MG63 (cell line): ENCODE results near the gene BHLHE23. TPM values are rescaled to one million over a fixed set of nuclear protein-coding genes. Genes with fewer than 3 reads are reported as not detected.

Experiments
- DNase-seq: peaks from one replicate; pipeline ENCODE4 v3.0.0-alpha.2; 2020
- H3K27me3 ChIP-seq: fragments of 250-450 bp; sonication (Bioruptor Pico); 2 replicates; pipeline ENCODE4 v1.5.1; 2020; ENCODE audit warnings: mild to moderate bottlenecking, moderate library complexity
- H3K36me3 ChIP-seq: fragments of 250-450 bp; sonication (Bioruptor Pico); 2 replicates; pipeline ENCODE4 v1.5.1; 2020; ENCODE audit warnings: mild to moderate bottlenecking, moderate library complexity
- H3K4me3 ChIP-seq: fragments of 250-450 bp; sonication (Bioruptor Pico); 2 replicates; pipeline ENCODE4 v1.5.1; 2020; ENCODE audit warnings: mild to moderate bottlenecking, moderate library complexity
- H3K9me3 ChIP-seq: fragments of 250-450 bp; sonication (Bioruptor Pico); 2 replicates; pipeline ENCODE4 v1.5.1; 2020; ENCODE audit warnings: mild to moderate bottlenecking, moderate library complexity
- total RNA-seq: library from RNA; depleted of rRNA; stranded (reverse); fragments of >200 nt; shearing (Covaris generic); gene quantifications from 2 replicates; pipeline ENCODE4 v1.2.3, GENCODE V29; 2014; ENCODE audit warnings: low replicate concordance

Gene BHLHE23
- total RNA-seq, 1 experiment from 2014 or later, result not detected

DNA sequence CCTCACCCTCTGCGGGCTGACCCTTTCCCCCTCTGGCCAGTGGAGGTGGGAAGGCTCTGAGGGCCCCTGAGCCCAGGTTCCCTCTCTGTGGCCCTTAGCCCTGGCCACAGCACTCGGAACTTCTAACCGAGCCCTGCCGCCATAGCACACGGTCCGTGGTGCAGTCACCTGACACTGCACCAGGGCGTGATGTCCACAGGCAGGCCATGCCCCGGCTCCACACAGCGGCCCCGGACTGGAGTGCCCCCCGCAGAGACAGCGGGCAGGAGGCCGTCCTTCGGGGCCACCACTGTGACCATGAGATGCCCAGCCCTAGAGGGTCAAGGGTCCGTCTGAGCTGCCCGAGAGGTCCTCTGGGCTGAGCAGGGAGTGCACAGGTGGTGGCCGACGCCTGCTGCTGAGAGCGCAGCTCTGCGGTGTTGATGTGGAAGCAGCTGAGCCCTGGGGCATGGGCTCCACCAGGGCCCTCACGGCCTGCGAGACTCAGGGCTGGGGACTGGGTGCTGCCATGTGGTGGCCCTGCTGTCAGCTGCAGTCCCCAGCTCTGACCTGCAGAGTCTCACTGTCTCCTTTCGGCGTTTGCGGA, 11.2 kb upstream of the BHLHE23 start:
- H3K9me3 ChIP-seq, result peaks cover 9% of the 10 kb centered on the region
- H3K4me3 ChIP-seq, result no peak overlapping the region
- DNase-seq, result no peak
- peaks cover 24% of the 10 kb centered on the region for H3K27me3 ChIP-seq
- no peaks in the 10 kb centered on the region for H3K36me3 ChIP-seq

DNA sequence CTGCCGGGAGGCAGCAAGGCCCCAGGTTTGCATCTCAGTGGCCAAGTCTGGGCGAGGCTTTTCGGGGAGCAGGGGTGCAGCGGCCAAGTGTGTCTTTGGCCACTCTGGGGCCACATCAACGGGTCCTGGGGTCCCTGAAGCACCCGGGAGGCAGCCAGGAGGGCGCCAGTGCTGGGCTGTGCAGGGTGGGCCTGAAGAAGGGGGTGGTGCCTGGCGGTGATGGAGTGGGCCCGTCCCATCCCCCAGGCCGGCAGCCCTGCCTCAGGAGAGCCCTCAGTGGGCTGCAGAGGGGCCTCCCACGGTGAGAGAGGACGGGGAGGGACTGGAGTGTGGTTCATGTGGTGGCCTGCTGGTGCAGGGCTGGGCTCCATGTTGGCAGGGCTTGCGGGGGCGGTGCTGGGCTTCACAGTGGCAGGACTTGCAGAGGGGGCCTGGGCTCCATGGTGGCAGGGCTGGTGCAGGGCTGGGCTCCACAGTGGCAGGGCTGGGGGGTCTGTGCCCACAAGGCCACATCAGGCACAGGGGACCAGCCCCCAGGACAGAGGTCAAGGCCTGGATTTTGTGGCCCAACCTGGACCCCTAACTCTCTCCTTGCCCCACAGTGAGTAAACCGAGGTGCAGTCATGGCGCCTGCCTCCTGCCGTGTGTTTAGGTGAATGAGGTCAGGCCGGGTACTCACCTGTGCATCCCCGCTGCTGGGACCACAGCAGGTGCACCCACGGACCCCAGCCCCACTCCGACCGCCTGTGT, 10.5 kb upstream of the BHLHE23 start:
- no peak for DNase-seq
- Histone ChIP-seq H3K4me3 (no peak overlapping the region), H3K9me3 (peaks cover 15% of the 10 kb centered on the region), H3K27me3 (peaks cover 21% of the 10 kb centered on the region), H3K36me3 (no peaks in the 10 kb centered on the region)

DNA sequence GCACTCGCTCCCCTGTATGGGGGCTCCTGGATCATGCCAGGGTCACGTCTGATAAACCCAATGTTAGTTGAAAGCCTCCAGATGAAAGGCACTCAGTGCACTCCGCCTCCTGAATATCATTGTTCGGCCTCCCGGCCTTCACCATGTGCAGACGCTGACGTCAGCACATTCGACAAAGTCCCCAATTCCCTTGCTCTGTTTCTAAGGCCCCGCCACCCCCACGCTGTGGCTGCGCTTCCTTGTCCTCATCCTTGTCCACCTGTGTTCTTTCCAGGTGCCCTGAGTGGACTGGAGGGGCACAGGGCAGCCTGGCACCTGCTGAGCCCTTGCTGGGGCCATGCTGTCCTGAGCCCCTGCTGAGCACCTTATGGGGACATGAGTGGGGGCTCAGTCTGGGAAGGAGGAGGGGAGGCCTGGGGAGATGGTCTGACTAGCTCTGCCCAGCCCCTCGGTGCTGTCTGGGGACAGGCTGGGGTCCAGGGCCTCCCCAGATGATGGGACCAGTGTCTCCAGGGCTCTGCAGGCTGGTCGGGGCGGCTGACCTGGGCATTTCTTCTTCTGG, 9.8 kb upstream of the BHLHE23 start:
- no peak for DNase-seq

DNA sequence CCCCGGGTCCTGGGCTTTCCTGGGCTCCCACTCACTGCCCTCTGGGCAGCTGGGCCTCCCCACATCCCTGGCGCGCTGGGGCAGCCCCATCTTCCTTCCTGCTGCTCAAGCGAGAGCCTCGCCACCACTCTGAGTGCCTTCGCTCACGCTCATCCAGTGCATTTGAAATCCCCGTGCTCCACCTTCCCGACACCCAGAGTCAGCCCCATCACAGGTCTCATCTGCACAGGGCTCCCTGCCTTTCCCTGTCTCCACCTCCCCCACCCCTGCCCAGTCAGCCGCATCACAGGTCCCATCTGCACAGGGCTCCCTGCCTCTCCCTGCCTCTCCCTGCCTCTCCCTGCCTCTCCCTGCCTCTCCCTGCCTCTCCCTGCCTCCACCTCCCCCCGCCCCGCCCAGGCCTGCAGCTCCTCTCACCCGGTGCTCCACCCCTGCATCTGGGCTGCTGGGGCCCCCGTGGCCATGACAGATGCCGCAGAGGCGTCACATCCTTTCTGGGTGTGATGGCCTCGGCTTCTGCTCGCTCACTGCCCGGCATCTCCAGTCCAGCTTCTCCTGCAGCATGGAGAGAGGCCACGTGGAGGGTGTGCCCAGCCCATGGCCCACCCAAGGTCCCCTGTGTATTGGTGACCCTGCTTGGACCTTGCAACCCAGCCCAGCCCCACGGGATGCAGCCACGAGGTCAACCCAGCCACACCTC, 9.0 kb upstream of the BHLHE23 start:
- Histone ChIP-seq H3K36me3 (no peaks in the 10 kb centered on the region), H3K27me3 (peaks cover 18% of the 10 kb centered on the region), H3K4me3 (no peak overlapping the region), H3K9me3 (peaks cover 15% of the 10 kb centered on the region)
- DNase-seq, result no peak

More for the DNA sequence above, 9.8 kb upstream of the BHLHE23 start:
- Histone ChIP-seq H3K36me3 (no peaks in the 10 kb centered on the region), H3K9me3 (peaks cover 15% of the 10 kb centered on the region), H3K27me3 (peaks cover 18% of the 10 kb centered on the region), H3K4me3 (no peak overlapping the region)

- Histone ChIP-seq H3K27me3 (peaks cover 15% of the 10 kb centered on the region), H3K9me3 (peaks cover 13% of the 10 kb centered on the region), H3K4me3 (no peak overlapping the region), H3K36me3 (no peaks in the 10 kb centered on the region)
- DNase-seq, result no peak
Observed at GRCh38 chr20:63015147-63015661, 8.4 kb upstream of the BHLHE23 start.

GRCh38 chr20:63014710-63015109, 7.9 kb upstream of the BHLHE23 start:
- peaks cover 13% of the 10 kb centered on the region for H3K9me3 ChIP-seq
- no peak overlapping the region for H3K4me3 ChIP-seq
- H3K27me3 ChIP-seq, result peaks cover 20% of the 10 kb centered on the region
- H3K36me3 ChIP-seq, result no peaks in the 10 kb centered on the region
- DNase-seq, result no peak

DNA sequence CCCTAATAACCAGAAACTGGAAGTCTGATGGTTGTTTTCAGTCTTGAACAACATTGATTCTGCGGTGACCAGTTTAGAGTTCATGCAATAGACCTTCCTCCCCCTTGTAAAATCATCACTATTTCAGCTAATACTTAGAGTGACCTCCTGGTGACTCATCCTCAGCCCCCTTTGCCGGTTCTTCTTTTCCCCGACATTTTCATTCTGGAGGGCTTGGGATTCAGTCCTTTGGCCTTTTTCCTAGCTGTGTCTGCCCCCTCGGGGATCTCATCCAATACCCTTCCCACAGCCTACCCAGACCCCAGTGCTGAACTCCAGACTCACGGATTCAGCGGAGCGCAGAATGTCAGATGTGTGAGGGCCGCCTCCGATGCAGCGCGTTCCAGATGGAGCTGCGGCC, 7.5 kb upstream of the BHLHE23 start:
- DNase-seq, result no peak
- Histone ChIP-seq H3K36me3 (no peaks in the 10 kb centered on the region), H3K4me3 (no peak overlapping the region), H3K9me3 (peaks cover 13% of the 10 kb centered on the region), H3K27me3 (peaks cover 21% of the 10 kb centered on the region)

DNA sequence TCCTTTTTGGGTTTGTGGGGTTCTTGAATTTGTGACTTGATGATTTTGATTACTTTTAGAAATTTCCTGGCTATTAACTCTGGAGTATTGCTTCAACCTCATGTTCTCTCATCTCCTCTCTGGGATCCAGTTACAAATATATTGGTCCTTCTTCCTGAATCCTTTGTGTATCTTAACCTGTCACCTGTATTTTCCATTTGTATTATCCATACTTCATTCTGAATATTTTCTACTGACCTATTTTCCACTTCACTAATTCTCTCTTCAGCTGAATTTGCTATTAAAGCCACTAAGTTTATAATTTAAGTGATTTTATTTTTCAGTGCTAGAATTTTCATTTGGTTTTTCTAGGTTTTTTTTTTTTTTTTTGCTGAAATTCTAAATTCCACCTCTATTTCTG, 6.4 kb upstream of the BHLHE23 start:
- Histone ChIP-seq H3K27me3 (peaks cover 25% of the 10 kb centered on the region), H3K9me3 (peaks cover 13% of the 10 kb centered on the region), H3K36me3 (no peaks in the 10 kb centered on the region), H3K4me3 (no peak overlapping the region)
- DNase-seq, result no peak

DNA sequence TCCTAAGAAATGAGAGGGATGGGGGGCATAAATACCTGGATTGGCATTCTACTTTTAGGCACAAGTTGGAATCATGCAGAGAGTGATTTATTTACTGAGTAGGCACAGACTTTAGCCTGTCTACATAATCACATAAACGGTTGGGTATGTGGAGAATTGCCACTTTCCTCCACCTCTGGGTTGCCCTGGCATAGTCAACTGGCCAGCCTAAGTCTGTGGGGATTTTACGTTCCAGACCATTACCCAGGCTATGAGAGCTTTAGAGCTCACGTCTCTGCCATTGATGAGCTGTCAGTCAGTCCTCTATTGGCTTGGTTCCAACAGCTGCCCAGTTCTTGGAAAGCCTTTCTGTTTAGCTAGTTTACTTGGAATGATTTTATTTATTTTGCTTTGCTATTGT, 5.0 kb upstream of the BHLHE23 start:
- DNase-seq, result peak; percentile 94
- H3K4me3 ChIP-seq, result no peak overlapping the region
- H3K27me3 ChIP-seq, result peaks cover 38% of the 10 kb centered on the region

DNA sequence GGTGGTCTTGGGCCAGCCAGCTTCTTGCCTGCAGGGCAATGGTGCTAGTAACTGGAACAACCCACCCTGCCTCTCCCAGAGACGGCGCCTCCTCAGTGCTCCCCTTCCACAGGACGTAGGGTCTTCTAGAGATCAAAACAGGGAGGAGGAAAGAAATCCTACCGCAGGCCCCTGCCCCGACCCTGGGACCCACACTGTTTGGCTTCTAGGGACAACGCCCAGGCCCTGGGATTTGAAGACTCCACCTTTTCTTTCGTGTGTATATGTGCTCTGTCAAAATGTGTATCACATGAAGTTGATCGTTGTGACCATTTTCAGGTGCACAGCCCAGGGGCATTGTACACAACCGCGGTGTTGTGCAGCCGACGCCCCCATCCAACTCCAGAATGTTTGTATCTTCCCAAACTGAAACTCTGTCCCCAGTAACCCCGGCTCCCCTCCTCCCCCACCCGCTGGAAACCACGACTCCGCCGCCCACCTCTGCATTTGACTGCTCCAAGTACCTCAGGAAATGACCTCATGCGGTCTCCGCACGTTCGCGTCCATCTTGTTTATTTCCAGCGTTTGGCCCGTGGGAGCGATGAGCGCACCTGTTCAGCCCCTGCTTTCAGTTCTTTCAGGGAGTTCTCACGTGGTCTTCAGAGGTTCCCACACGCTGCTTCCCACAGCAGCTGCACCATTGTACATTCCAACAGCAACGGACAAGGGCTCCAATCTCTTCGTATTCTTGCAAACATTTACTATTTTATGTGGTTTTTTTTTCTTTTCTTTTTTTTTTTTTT, 3.4 kb upstream of the BHLHE23 start:
- H3K27me3 ChIP-seq, result peaks cover 51% of the 10 kb centered on the region
- no peaks in the 10 kb centered on the region for H3K36me3 ChIP-seq
- peaks cover 13% of the 10 kb centered on the region for H3K9me3 ChIP-seq
- H3K4me3 ChIP-seq, result no peak overlapping the region
- DNase-seq, result peak; percentile 72

More for the DNA sequence above, 5.0 kb upstream of the BHLHE23 start:
- Histone ChIP-seq H3K36me3 (no peaks in the 10 kb centered on the region), H3K9me3 (peaks cover 13% of the 10 kb centered on the region)

DNA sequence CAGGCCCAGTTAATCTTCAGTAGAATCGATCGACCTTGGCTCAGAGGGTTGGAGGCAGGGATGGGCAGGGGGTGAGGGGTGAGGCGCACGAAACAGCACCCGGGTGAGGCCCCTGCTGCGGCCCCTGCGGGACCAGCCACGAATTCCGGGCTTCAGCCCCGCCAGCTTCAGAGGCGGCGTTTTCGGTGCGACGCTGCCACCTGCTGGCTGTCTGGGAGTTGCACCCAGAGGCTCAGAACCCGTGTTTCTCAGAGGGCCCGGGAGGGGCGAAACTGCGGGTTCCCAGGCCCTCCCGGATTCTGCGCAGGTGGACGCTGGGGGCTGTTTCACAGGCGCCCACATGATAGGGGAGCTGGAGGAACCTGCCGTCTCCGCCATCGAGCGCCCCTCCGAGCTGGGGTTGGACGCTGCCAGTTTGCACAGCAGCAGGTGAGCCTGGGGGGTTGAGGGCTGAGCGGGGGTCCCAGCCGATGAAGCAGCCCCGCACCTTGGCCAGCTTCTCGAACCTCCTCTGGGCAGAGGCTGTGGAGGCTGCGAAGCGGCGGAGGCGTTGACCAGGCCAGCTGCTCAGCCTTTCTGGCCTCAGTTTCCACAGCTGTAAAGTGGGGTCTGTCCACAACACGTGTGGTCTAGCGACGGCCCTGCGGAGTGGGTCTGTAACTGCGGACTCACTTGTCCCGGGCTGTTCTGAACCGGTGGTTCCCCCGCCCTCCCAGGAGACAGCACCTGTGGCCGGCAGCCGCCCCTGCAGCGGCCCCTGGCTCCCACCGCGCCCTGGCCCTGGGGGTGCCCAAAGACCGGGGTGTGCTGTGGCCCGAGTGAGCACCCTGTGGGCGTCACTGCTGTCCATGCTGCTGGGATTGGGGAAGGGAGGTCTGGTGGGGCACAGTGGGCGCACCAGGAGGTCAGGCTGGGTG, 2.5 kb upstream of the BHLHE23 start:
- Histone ChIP-seq H3K4me3 (no peak overlapping the region), H3K9me3 (peaks cover 13% of the 10 kb centered on the region), H3K27me3 (peaks cover 58% of the 10 kb centered on the region), H3K36me3 (no peaks in the 10 kb centered on the region)
- DNase-seq, result peak; percentile 68

DNA sequence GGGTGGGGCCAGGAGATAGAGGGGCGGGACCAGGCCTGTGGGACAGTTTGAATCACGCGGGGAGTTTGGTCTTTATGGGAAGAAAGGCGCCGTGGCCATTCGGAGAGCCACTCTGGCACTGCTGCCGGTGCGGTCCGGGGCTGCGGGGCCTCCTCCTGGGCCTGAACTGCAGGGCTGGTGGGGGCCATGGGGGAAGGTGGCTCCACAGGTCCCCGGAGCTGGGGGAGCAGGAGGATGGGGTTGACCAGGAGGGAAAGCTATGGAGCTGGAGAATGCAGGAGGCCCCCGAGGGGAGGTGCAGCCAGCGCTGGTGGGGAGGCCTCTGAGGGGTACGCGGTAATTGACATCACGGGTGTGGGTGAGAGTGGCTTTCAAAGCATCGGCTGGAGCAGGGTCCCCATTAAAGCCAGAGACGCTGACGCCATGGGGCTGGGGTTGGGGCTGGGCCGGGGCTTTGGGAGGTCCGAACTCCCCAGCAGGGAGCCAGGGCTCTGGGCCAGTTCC, 1.8 kb upstream of the BHLHE23 start:
- H3K9me3 ChIP-seq, result peaks cover 13% of the 10 kb centered on the region
- DNase-seq, result no peak
- no peaks in the 10 kb centered on the region for H3K36me3 ChIP-seq
- no peak overlapping the region for H3K4me3 ChIP-seq
- peaks cover 65% of the 10 kb centered on the region for H3K27me3 ChIP-seq

DNA sequence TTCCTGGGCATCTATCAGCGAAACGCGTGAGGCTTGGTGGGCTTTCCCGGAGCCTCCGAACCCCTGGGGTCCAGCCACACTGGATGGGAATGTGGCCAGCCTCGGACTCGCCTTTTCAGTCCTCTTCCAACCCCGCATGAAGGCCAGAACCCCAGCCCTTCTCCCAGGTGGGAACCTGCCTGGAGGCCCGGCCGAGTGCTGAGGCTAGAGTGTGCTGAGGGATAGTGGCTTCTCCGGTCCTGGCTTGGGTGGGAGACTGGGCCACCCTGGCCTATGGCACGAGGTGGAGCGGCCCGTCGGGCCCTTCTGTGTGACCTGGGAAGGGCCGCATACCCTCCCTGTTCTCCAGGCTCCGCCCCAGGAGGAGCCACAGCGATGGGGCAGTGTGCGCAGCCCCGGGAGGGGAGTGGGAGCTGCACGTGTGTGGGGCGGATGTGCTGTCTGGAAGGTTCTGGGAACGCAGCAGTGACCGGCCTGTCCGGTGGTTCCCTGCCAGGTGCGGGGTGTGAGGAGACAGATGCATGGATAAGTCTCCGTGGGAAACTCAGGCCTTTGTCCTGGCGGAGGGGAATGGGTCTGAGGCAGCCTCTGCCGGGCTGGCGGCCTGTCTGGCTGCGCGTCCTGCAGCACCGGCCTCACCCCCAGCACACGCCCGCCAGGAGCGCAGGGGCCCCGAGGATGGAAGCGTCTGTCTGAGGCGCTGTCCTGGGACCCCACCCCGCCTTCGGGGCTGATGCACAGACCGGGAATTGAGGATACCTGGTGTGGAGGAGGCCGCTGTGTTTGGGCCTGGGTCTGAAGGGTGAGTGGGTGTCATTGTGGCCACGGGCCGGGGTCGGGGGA, 1.1 kb upstream of the BHLHE23 start:
- Histone ChIP-seq H3K9me3 (peaks cover 5% of the 10 kb centered on the region; the same call in 1 of the 2 replicates), H3K27me3 (peaks cover 72% of the 10 kb centered on the region), H3K4me3 (no peak overlapping the region), H3K36me3 (no peaks in the 10 kb centered on the region)
- DNase-seq, result no peak

GRCh38 chr20:63007360-63007645, 539 bp upstream of the BHLHE23 start:
- Histone ChIP-seq H3K27me3 (peaks cover 74% of the 10 kb centered on the region), H3K4me3 (no peak overlapping the region), H3K36me3 (no peaks in the 10 kb centered on the region), H3K9me3 (no peaks in the 10 kb centered on the region; the same call in 1 of the 2 replicates)
- no peak for DNase-seq
